GM12878 (cell line): ENCODE measurements around the gene PMAIP1. TPM values are rescaled to one million over a fixed set of nuclear protein-coding genes. Genes with fewer than 3 reads are reported as not detected.

ENCODE experiments used
- GATAD2B ChIP-seq: fragments of 450-650 bp; conservative IDR thresholded peaks from 2 replicates; pipeline ENCODE4 v1.6.1; 2017; ENCODE audit warnings: low read depth, mild to moderate bottlenecking, moderate library complexity
- IKZF2 ChIP-seq, 2 experiments: fragments of 450-650 bp; IDR thresholded peaks; 2 replicates each; pipeline ENCODE4 v1.6.1; 2017; ENCODE audit warnings: mild to moderate bottlenecking in 2 of 2, moderate library complexity in 2 of 2
- KDM1A ChIP-seq: fragments of 200-600 bp; sonication (generic); IDR thresholded peaks from 2 replicates; pipeline ENCODE4 v1.6.1; 2016; ENCODE audit warnings: borderline replicate concordance
- LARP7 ChIP-seq: fragments of 450-650 bp; IDR thresholded peaks from 2 replicates; pipeline ENCODE4 v1.6.1; 2017; ENCODE audit warnings: mild to moderate bottlenecking
- NFIC ChIP-seq: IDR thresholded peaks from 2 replicates; pipeline ENCODE4 v1.6.1; 2012; ENCODE audit warnings: low read depth, mild to moderate bottlenecking, inconsistent platforms, low read length, moderate library complexity
- NFYB ChIP-seq: IDR thresholded peaks from 2 replicates; pipeline ENCODE4 v1.6.1; 2011; ENCODE audit warnings: low read depth, mild to moderate bottlenecking, low read length, improper control_type of control experiment, moderate library complexity; ENCODE audit not compliant: insufficient read depth
- NRF1 ChIP-seq: conservative IDR thresholded peaks from 2 replicates; pipeline ENCODE4 v1.6.1; 2011; ENCODE audit warnings: mild to moderate bottlenecking, low read depth, low read length, improper control_type of control experiment
- POLR2A ChIP-seq: IDR thresholded peaks from 2 replicates; pipeline ENCODE4 v1.6.1; 2011; ENCODE audit warnings: low read depth, mild to moderate bottlenecking, low read length
- POLR2AphosphoS5 ChIP-seq: IDR thresholded peaks from 2 replicates; pipeline ENCODE4 v1.6.1; 2011; ENCODE audit warnings: mild to moderate bottlenecking, low read length, inconsistent platforms
- SIN3A ChIP-seq: IDR thresholded peaks from 2 replicates; pipeline ENCODE4 v1.6.1; 2012; ENCODE audit warnings: low read depth, low read length, improper control_type of control experiment
- SPI1 ChIP-seq: IDR thresholded peaks from 2 replicates; pipeline ENCODE4 v1.6.1; 2011; ENCODE audit warnings: low read depth, mild to moderate bottlenecking, low read length, moderate library complexity, borderline replicate concordance; ENCODE audit not compliant: insufficient read depth
- SREBF1 ChIP-seq: IDR thresholded peaks from 2 replicates; pipeline ENCODE4 v1.6.1; 2012; ENCODE audit warnings: mild to moderate bottlenecking, low read length
- SREBF2 ChIP-seq: IDR thresholded peaks from 2 replicates; pipeline ENCODE4 v1.6.1; 2012; ENCODE audit warnings: mild to moderate bottlenecking, low read length
- SUZ12 ChIP-seq: fragments of 200-600 bp; sonication (generic); IDR thresholded peaks from one replicate; pipeline ENCODE4 v1.6.1; 2018; ENCODE audit warnings: antibody characterized with exemption, mild to moderate bottlenecking; ENCODE audit not compliant: unreplicated experiment
- TCF3 ChIP-seq: IDR thresholded peaks from 2 replicates; pipeline ENCODE4 v1.6.1; 2012; ENCODE audit warnings: low read depth, mild to moderate bottlenecking, low read length, borderline replicate concordance; ENCODE audit not compliant: insufficient read depth
- YBX1 ChIP-seq: fragments of 450-650 bp; IDR thresholded peaks from 2 replicates; pipeline ENCODE4 v1.6.1; 2016; ENCODE audit warnings: antibody characterized with exemption
- polyA plus RNA-seq, 11 experiments: library from polyadenylated mRNA; depleted of rRNA in 4 of 11; unstranded in 6 of 11; stranded (reverse) in 5 of 11; fragments of >200 nt; fragmentation: Nextera tagmentation in 4 of 11; fragmentation: Illumina TruSeq in 1 of 11; extraction: Ambion mirVana in 4 of 11; extraction: Trizol in 1 of 11; gene quantifications; 1 replicate in 1 of 11; 2 replicates in 10 of 11; pipeline versions ENCODE4 v1.2.1 to v1.2.3, GENCODE V29; 2011 to 2016; ENCODE audit warnings: inconsistent platforms in 2 of 11, missing spikeins in 2 of 11, low read depth in 1 of 11
- total RNA-seq, 4 experiments: library from RNA; depleted of rRNA in 3 of 4; stranded (reverse); fragments of >200 nt in 3 of 4; fragmentation: Illumina TruSeq in 1 of 4; extraction: Trizol in 1 of 4; gene quantifications; 2 replicates each; pipeline versions ENCODE4 v1.2.1 to v1.2.3, GENCODE V29; 2013 to 2021
- TF ChIP-seq, protein P1 (sequence below): fragments of 450-650 bp; IDR thresholded peaks from 2 replicates; pipeline ENCODE4 v1.6.1; 2017; ENCODE audit warnings: borderline replicate concordance
- TF ChIP-seq, protein P2 (sequence below): fragments of 450-650 bp; IDR thresholded peaks from 2 replicates; pipeline ENCODE4 v1.6.1; 2017; ENCODE audit warnings: mild to moderate bottlenecking, moderate library complexity
- TF ChIP-seq, protein P3 (sequence below): fragments of 450-650 bp; IDR thresholded peaks from 2 replicates; pipeline ENCODE4 v1.6.1; 2018; ENCODE audit warnings: mild to moderate bottlenecking, low read depth, moderate library complexity; ENCODE audit not compliant: partially characterized antibody
- TF ChIP-seq, protein P4 (sequence below): IDR thresholded peaks from 2 replicates; pipeline ENCODE4 v1.6.1; 2011; ENCODE audit warnings: low read depth, low read length, improper control_type of control experiment, borderline replicate concordance
- TF ChIP-seq, protein P5 (sequence below): fragments of 450-650 bp; conservative IDR thresholded peaks from 2 replicates; pipeline ENCODE4 v1.6.1; 2017; ENCODE audit warnings: mild to moderate bottlenecking, moderate library complexity

PMAIP1 gene
- total and polyA plus RNA-seq, 10 of the 15 experiments (the other 5 are each of a cell fraction or from before 2014, with no cell fraction given) = 74.0 to 219 (median 112) TPM

DNA sequence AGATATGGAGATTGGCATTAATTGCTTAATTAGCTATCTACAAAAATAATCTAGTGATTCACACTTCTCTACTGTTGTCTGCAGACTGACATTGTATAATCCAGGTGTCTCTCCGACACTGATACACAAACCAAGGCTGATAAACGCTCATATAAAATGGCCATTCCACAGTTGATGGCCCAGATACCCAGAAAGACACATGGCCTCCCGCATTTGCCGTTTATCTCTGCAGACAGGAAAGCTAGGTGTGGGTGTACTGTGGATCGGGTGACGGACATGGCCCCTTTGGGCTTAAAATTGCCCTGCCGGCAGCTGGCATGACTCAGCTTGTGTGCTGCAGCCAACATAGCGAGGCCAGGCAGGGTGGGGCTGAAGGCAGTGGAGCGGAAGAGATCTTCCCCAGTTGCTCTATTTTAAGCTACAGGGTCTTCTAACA is 18.5 kb downstream of the PMAIP1 start (continued):
- no peak for TF ChIP-seq SREBF1
- peak; percentile 57; the same call in 1 of the 2 replicates for TF ChIP-seq NFIC
- TF ChIP-seq, protein P1, sequence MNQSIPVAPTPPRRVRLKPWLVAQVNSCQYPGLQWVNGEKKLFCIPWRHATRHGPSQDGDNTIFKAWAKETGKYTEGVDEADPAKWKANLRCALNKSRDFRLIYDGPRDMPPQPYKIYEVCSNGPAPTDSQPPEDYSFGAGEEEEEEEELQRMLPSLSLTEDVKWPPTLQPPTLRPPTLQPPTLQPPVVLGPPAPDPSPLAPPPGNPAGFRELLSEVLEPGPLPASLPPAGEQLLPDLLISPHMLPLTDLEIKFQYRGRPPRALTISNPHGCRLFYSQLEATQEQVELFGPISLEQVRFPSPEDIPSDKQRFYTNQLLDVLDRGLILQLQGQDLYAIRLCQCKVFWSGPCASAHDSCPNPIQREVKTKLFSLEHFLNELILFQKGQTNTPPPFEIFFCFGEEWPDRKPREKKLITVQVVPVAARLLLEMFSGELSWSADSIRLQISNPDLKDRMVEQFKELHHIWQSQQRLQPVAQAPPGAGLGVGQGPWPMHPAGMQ = no peak
- peak; percentile 66; the same call in 1 of the 2 replicates for TF ChIP-seq GATAD2B
- TF ChIP-seq, protein P2, sequence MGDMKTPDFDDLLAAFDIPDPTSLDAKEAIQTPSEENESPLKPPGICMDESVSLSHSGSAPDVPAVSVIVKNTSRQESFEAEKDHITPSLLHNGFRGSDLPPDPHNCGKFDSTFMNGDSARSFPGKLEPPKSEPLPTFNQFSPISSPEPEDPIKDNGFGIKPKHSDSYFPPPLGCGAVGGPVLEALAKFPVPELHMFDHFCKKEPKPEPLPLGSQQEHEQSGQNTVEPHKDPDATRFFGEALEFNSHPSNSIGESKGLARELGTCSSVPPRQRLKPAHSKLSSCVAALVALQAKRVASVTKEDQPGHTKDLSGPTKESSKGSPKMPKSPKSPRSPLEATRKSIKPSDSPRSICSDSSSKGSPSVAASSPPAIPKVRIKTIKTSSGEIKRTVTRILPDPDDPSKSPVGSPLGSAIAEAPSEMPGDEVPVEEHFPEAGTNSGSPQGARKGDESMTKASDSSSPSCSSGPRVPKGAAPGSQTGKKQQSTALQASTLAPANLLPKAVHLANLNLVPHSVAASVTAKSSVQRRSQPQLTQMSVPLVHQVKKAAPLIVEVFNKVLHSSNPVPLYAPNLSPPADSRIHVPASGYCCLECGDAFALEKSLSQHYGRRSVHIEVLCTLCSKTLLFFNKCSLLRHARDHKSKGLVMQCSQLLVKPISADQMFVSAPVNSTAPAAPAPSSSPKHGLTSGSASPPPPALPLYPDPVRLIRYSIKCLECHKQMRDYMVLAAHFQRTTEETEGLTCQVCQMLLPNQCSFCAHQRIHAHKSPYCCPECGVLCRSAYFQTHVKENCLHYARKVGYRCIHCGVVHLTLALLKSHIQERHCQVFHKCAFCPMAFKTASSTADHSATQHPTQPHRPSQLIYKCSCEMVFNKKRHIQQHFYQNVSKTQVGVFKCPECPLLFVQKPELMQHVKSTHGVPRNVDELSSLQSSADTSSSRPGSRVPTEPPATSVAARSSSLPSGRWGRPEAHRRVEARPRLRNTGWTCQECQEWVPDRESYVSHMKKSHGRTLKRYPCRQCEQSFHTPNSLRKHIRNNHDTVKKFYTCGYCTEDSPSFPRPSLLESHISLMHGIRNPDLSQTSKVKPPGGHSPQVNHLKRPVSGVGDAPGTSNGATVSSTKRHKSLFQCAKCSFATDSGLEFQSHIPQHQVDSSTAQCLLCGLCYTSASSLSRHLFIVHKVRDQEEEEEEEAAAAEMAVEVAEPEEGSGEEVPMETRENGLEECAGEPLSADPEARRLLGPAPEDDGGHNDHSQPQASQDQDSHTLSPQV = no peak
- TF ChIP-seq SREBF2 = no peak
- TF ChIP-seq IKZF2 (IDR thresholded peaks at IDR 0.05) = peak; percentile 72 to 77
- TF ChIP-seq, protein P3, sequence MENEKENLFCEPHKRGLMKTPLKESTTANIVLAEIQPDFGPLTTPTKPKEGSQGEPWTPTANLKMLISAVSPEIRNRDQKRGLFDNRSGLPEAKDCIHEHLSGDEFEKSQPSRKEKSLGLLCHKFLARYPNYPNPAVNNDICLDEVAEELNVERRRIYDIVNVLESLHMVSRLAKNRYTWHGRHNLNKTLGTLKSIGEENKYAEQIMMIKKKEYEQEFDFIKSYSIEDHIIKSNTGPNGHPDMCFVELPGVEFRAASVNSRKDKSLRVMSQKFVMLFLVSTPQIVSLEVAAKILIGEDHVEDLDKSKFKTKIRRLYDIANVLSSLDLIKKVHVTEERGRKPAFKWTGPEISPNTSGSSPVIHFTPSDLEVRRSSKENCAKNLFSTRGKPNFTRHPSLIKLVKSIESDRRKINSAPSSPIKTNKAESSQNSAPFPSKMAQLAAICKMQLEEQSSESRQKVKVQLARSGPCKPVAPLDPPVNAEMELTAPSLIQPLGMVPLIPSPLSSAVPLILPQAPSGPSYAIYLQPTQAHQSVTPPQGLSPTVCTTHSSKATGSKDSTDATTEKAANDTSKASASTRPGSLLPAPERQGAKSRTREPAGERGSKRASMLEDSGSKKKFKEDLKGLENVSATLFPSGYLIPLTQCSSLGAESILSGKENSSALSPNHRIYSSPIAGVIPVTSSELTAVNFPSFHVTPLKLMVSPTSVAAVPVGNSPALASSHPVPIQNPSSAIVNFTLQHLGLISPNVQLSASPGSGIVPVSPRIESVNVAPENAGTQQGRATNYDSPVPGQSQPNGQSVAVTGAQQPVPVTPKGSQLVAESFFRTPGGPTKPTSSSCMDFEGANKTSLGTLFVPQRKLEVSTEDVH = no peak
- no peak for TF ChIP-seq NRF1
- TF ChIP-seq KDM1A = no peak
- TF ChIP-seq POLR2A = peak; percentile 44; the same call in 1 of the 2 replicates
- no peak for TF ChIP-seq LARP7
- TF ChIP-seq, protein P4, sequence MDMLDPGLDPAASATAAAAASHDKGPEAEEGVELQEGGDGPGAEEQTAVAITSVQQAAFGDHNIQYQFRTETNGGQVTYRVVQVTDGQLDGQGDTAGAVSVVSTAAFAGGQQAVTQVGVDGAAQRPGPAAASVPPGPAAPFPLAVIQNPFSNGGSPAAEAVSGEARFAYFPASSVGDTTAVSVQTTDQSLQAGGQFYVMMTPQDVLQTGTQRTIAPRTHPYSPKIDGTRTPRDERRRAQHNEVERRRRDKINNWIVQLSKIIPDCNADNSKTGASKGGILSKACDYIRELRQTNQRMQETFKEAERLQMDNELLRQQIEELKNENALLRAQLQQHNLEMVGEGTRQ = no peak
- TF ChIP-seq SUZ12 = no peak
- TF ChIP-seq, protein P5, sequence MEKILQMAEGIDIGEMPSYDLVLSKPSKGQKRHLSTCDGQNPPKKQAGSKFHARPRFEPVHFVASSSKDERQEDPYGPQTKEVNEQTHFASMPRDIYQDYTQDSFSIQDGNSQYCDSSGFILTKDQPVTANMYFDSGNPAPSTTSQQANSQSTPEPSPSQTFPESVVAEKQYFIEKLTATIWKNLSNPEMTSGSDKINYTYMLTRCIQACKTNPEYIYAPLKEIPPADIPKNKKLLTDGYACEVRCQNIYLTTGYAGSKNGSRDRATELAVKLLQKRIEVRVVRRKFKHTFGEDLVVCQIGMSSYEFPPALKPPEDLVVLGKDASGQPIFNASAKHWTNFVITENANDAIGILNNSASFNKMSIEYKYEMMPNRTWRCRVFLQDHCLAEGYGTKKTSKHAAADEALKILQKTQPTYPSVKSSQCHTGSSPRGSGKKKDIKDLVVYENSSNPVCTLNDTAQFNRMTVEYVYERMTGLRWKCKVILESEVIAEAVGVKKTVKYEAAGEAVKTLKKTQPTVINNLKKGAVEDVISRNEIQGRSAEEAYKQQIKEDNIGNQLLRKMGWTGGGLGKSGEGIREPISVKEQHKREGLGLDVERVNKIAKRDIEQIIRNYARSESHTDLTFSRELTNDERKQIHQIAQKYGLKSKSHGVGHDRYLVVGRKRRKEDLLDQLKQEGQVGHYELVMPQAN = 0 out of 2 replicates have a peak, but pooled peaks have one; percentile 19
- TF ChIP-seq TCF3 = peak; percentile 87
- TF ChIP-seq YBX1 = no peak
- TF ChIP-seq POLR2AphosphoS5 = no peak
- no peak for TF ChIP-seq NFYB
- no peak for TF ChIP-seq SIN3A
- TF ChIP-seq SPI1 = no peak
